Transverse colon (tissue), 4 donors: ENCODE data around the gene OOSP2.

ENCODE experiments used
- CTCF ChIP-seq, 5 experiments: fragments of 200-600 bp in 3 of 5; fragments of 450-650 bp in 2 of 5; sonication (generic) in 3 of 5; IDR thresholded peaks; 1 replicate in 2 of 5; 2 replicates in 3 of 5; pipeline ENCODE4 v1.5.1; 2016 to 2017; ENCODE audit warnings: antibody characterized with exemption in 5 of 5, inconsistent platforms in 3 of 5, mild to moderate bottlenecking in 2 of 5, moderate library complexity in 1 of 5
- EP300 ChIP-seq: sonication (generic); formaldehyde crosslinking; IDR thresholded peaks from one replicate; pipeline ENCODE4 v1.6.1; 2017; ENCODE audit warnings: antibody characterized with exemption, low read depth
- POLR2A ChIP-seq: fragments of 450-650 bp; IDR thresholded peaks from one replicate; pipeline ENCODE4 v1.6.1; 2016; ENCODE audit warnings: antibody characterized with exemption, mild to moderate bottlenecking, moderate library complexity
- POLR2AphosphoS5 ChIP-seq, 3 donors: sonication (generic); formaldehyde crosslinking; IDR thresholded peaks; one replicate each; pipeline ENCODE4 v1.6.1; 2016; ENCODE audit warnings: antibody characterized with exemption in 3 of 3

GRCh38 chr11:60087239-60087638 lies 47.0 kb downstream of the OOSP2 start:
- no peak for TF ChIP-seq CTCF (IDR thresholded peaks at IDR 0.05)
- TF ChIP-seq POLR2AphosphoS5 (IDR thresholded peaks at IDR 0.05): no peak
- TF ChIP-seq POLR2A: no peak
- TF ChIP-seq EP300: no peak
